CD4-positive, alpha-beta T cell treated with Interferon alpha-2 for 1 hour (primary cell): ENCODE results near the gene C1QTNF1.

Experiments used
- DNase-seq, 2 donors: peaks; one replicate each; pipeline ENCODE4 v3.0.0-alpha.2; 2020 to 2022

C1QTNF1 gene

GRCh38 chr17:79097226-79098055 is 73.5 kb downstream of the C1QTNF1 start:
- DNase-seq, result no peak

GRCh38 chr17:79098282-79098867 is 74.4 kb downstream of the C1QTNF1 start:
- no peak for DNase-seq
